Measurements from ENCODE around the gene TOP3A. TPM values are rescaled to one million over a fixed set of nuclear protein-coding genes. Genes with fewer than 3 reads are reported as not detected.
A peak's percentile ranks its signal among the peaks of the same experiment; 100 is the strongest.

Gene TOP3A
- total RNA-seq, 2 donors from 2014 or later: 60.4 to 67.4 TPM

- no peak overlapping the region for H3K9ac ChIP-seq (ENCODE audit: extremely low read depth, low read length, poor library complexity, severe bottlenecking)
Measured at GRCh38 chr17:18318117-18318516, 3.3 kb upstream of the TOP3A start.

DNA sequence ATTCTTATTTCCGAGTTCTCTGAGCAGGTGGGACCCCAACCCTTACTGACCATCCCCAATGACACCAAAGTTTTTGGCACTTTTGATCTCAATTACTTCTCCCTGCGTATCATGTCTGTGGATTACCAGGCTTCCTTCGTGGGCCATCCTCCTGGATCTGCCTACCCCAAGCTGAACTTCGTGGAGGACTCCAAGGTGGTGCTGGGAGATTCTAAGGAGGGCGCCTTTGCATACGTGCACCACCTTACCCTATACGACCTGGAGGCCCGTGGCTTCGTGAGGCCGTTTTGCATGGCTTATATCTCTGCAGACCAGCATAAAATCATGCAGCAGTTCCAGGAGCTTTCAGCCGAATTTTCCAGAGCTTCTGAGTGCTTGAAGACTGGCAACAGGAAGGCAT, 1.2 kb upstream of the TOP3A start:
- Mint-ChIP-seq H3K4me3 (peak overlapping the region; percentile 88), H3K27me3 (ENCODE audit: insufficient read depth) (no peaks in the 10 kb centered on the region), H3K36me3 (ENCODE audit: low read depth) (peaks cover 39% of the 10 kb centered on the region), H3K9me3 (no peaks in the 10 kb centered on the region), H3K27ac (peak overlapping the region; percentile 98), H3K4me1 (peaks cover 48% of the 10 kb centered on the region)
- TF ChIP-seq, protein P1, sequence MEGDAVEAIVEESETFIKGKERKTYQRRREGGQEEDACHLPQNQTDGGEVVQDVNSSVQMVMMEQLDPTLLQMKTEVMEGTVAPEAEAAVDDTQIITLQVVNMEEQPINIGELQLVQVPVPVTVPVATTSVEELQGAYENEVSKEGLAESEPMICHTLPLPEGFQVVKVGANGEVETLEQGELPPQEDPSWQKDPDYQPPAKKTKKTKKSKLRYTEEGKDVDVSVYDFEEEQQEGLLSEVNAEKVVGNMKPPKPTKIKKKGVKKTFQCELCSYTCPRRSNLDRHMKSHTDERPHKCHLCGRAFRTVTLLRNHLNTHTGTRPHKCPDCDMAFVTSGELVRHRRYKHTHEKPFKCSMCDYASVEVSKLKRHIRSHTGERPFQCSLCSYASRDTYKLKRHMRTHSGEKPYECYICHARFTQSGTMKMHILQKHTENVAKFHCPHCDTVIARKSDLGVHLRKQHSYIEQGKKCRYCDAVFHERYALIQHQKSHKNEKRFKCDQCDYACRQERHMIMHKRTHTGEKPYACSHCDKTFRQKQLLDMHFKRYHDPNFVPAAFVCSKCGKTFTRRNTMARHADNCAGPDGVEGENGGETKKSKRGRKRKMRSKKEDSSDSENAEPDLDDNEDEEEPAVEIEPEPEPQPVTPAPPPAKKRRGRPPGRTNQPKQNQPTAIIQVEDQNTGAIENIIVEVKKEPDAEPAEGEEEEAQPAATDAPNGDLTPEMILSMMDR (conservative IDR thresholded peaks at IDR 0.05): no peak
- no peaks in the 10 kb centered on the region for H3K9me3 ChIP-seq (ENCODE audit: control insufficient read depth, low read length)
- no peak for DNase-seq
- peak overlapping the region; percentile 97 for H3K9ac ChIP-seq (ENCODE audit: extremely low read depth, low read length, poor library complexity, severe bottlenecking)
- H3K4me3 ChIP-seq (ENCODE audit: low read length): peak overlapping the region; percentile 96
- peaks cover 17% of the 10 kb centered on the region for H3K4me1 ChIP-seq (ENCODE audit: control insufficient read depth, insufficient read depth, low read length)
- H3K27ac ChIP-seq (ENCODE audit: low read depth, low read length): no peak overlapping the region
- WGBS, 2 experiments (ENCODE audit: insufficient coverage in 1 of 2, insufficient read length in 1 of 2): 54 to 79% methylated on average over 6 to 11 of the region's 11 CpGs
- no peaks in the 10 kb centered on the region for H3K27me3 ChIP-seq (ENCODE audit: control insufficient read depth, insufficient read depth, low read length, poor library complexity, severe bottlenecking)
- H3K36me3 ChIP-seq (ENCODE audit: control insufficient read depth, insufficient read depth, low read length): peaks cover 40% of the 10 kb centered on the region

More at GRCh38 chr17:18318117-18318516, 3.3 kb upstream of the TOP3A start:
- TF ChIP-seq, protein P1 (conservative IDR thresholded peaks at IDR 0.05): no peak
- H3K27ac ChIP-seq (ENCODE audit: low read depth, low read length): no peak overlapping the region
- 67 to 85% methylated on average over 2 to 7 of the region's 7 CpGs for WGBS, 2 experiments (ENCODE audit: insufficient coverage in 1 of 2, insufficient read length in 1 of 2)
- H3K36me3 ChIP-seq (ENCODE audit: control insufficient read depth, insufficient read depth, low read length): peaks cover 29% of the 10 kb centered on the region
- Mint-ChIP-seq H3K36me3 (ENCODE audit: low read depth) (peaks cover 34% of the 10 kb centered on the region), H3K4me1 (peaks cover 44% of the 10 kb centered on the region), H3K27ac (no peak overlapping the region), H3K27me3 (ENCODE audit: insufficient read depth) (no peaks in the 10 kb centered on the region), H3K4me3 (peak overlapping the region; percentile 22), H3K9me3 (no peaks in the 10 kb centered on the region)
- H3K4me3 ChIP-seq (ENCODE audit: low read length): peak overlapping the region; percentile 73
- no peak for DNase-seq
- H3K4me1 ChIP-seq (ENCODE audit: control insufficient read depth, insufficient read depth, low read length): peaks cover 17% of the 10 kb centered on the region
- H3K27me3 ChIP-seq (ENCODE audit: control insufficient read depth, insufficient read depth, low read length, poor library complexity, severe bottlenecking): no peaks in the 10 kb centered on the region
- no peaks in the 10 kb centered on the region for H3K9me3 ChIP-seq (ENCODE audit: control insufficient read depth, low read length)

DNA sequence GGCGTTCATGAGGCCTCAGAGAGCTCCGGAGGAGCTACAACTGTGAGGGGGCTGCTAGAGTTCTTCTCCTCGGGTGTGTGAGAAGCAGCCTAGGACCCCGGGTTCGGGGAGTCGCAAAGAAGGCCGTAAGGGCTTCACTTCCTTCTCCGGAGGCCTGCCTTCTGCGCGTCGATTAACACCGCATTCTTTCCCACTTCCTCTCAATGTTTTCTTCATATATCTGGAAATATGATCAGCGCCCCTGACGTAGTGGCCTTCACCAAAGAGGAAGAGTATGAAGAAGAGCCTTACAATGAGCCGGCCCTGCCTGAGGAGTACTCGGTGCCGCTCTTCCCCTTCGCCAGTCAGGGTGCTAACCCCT, 748 bp upstream of the TOP3A start:
- WGBS, 2 experiments (ENCODE audit: insufficient coverage in 1 of 2, insufficient read length in 1 of 2): 4 to 14% methylated on average over 10 to 18 of the region's 18 CpGs
- Histone ChIP-seq H3K27ac (ENCODE audit: low read depth, low read length) (peak overlapping the region; percentile 89), H3K4me1 (ENCODE audit: control insufficient read depth, insufficient read depth, low read length) (peaks cover 17% of the 10 kb centered on the region), H3K9ac (ENCODE audit: extremely low read depth, low read length, poor library complexity, severe bottlenecking) (peak overlapping the region; percentile 97), H3K4me3 (ENCODE audit: low read length) (peak overlapping the region; percentile 96), H3K27me3 (ENCODE audit: control insufficient read depth, insufficient read depth, low read length, poor library complexity, severe bottlenecking) (no peaks in the 10 kb centered on the region), H3K36me3 (ENCODE audit: control insufficient read depth, insufficient read depth, low read length) (peaks cover 42% of the 10 kb centered on the region), H3K9me3 (ENCODE audit: control insufficient read depth, low read length) (no peaks in the 10 kb centered on the region)
- TF ChIP-seq, protein P1 (conservative IDR thresholded peaks at IDR 0.05): no peak
- peak overlapping the region; percentile 98 for H3K27ac Mint-ChIP-seq
- H3K4me3 Mint-ChIP-seq: peak overlapping the region; percentile 88
- H3K9me3 Mint-ChIP-seq: no peaks in the 10 kb centered on the region
- no peak for DNase-seq
- H3K4me1 Mint-ChIP-seq: peaks cover 48% of the 10 kb centered on the region
- H3K27me3 Mint-ChIP-seq (ENCODE audit: insufficient read depth): no peaks in the 10 kb centered on the region
- peaks cover 41% of the 10 kb centered on the region for H3K36me3 Mint-ChIP-seq (ENCODE audit: low read depth)

Measured in endodermal cell (in vitro differentiated cells).